ENCODE measurements around the gene SF3B2. TPM values are rescaled to one million over a fixed set of nuclear protein-coding genes. Genes with fewer than 3 reads are reported as not detected.
A peak's percentile ranks its signal among the peaks of the same experiment; 100 is the strongest.
"Not testable (repeated sequence)": the region's sequence is repeated elsewhere in the genome, so short reads cannot be mapped to it uniquely, and the experiment has no call there.

SF3B2 gene
- total RNA-seq, 1 donor from 2014 or later: 145 TPM

GRCh38 chr11:66006891-66007176 is 45.3 kb upstream of the SF3B2 start:
- Histone ChIP-seq H3K36me3 (peaks cover 16% of the 10 kb centered on the region), H3K4me3 (no peak overlapping the region), H3K4me1 (peaks cover 12% of the 10 kb centered on the region), H3K27me3 (ENCODE audit: low read depth) (peaks cover 7% of the 10 kb centered on the region), H3K27ac (no peak overlapping the region), H3K9me3 (no peaks in the 10 kb centered on the region)
- no peak for TF ChIP-seq CTCF (IDR thresholded peaks at IDR 0.05)
- intact Hi-C loops (cut with DNase I): no loop called here
- DNase-seq: no peak
- no peak for ATAC-seq

- no peak overlapping the region for H3K4me3 ChIP-seq
- no peak for ATAC-seq
- peaks cover 16% of the 10 kb centered on the region for H3K4me1 ChIP-seq
- H3K36me3 ChIP-seq: peaks cover 16% of the 10 kb centered on the region
- intact Hi-C loops (cut with DNase I): no loop called here
- H3K27ac ChIP-seq: no peak overlapping the region
- no peak for TF ChIP-seq CTCF (IDR thresholded peaks at IDR 0.05)
- H3K27me3 ChIP-seq (ENCODE audit: low read depth): peaks cover 11% of the 10 kb centered on the region
- no peak for DNase-seq
- no peaks in the 10 kb centered on the region for H3K9me3 ChIP-seq
Observed at GRCh38 chr11:66007201-66007634, 44.9 kb upstream of the SF3B2 start.

- Histone ChIP-seq H3K27ac (no peak overlapping the region), H3K4me1 (peaks cover 19% of the 10 kb centered on the region), H3K4me3 (no peak overlapping the region), H3K27me3 (ENCODE audit: low read depth) (peaks cover 15% of the 10 kb centered on the region), H3K9me3 (no peaks in the 10 kb centered on the region), H3K36me3 (peaks cover 16% of the 10 kb centered on the region)
- DNase-seq (no peak), ATAC-seq (no peak)
- intact Hi-C loops (cut with DNase I): no loop called here
- no peak for TF ChIP-seq CTCF (IDR thresholded peaks at IDR 0.05)
Observed at GRCh38 chr11:66008095-66008467, 44.1 kb upstream of the SF3B2 start.

- Histone ChIP-seq H3K4me1 (peaks cover 18% of the 10 kb centered on the region), H3K9me3 (no peaks in the 10 kb centered on the region), H3K36me3 (peaks cover 16% of the 10 kb centered on the region), H3K4me3 (no peak overlapping the region), H3K27me3 (ENCODE audit: low read depth) (peaks cover 18% of the 10 kb centered on the region), H3K27ac (no peak overlapping the region)
- no peak for DNase-seq
- TF ChIP-seq CTCF (IDR thresholded peaks at IDR 0.05): no peak
- intact Hi-C loops (cut with DNase I): no loop called here
- ATAC-seq: no peak
Observed at GRCh38 chr11:66008468-66009101, 43.6 kb upstream of the SF3B2 start.

- not testable (repeated sequence) for H3K27ac ChIP-seq
Observed at GRCh38 chr11:66010036-66010435, 42.1 kb upstream of the SF3B2 start.

GRCh38 chr11:66011239-66011784 is 40.9 kb upstream of the SF3B2 start:
- peak overlapping the region; percentile 37 for H3K4me3 ChIP-seq
- H3K36me3 ChIP-seq: no peaks in the 10 kb centered on the region
- peak; percentile 86 for DNase-seq
- peaks cover 22% of the 10 kb centered on the region for H3K27me3 ChIP-seq (ENCODE audit: low read depth)
- intact Hi-C loops (cut with DNase I): no loop called here
- H3K4me1 ChIP-seq: peaks cover 17% of the 10 kb centered on the region
- peak overlapping the region; percentile 77 for H3K27ac ChIP-seq
- TF ChIP-seq CTCF (IDR thresholded peaks at IDR 0.05): no peak
- H3K9me3 ChIP-seq: no peaks in the 10 kb centered on the region
- ATAC-seq: peak; percentile 91 to 95

More at GRCh38 chr11:66010036-66010435, 42.1 kb upstream of the SF3B2 start:
- DNase-seq; H3K36me3 ChIP-seq; H3K9me3 ChIP-seq; ATAC-seq; H3K4me3 ChIP-seq; intact Hi-C loops (cut with DNase I): not testable (repeated sequence)
- peaks cover 17% of the 10 kb centered on the region for H3K4me1 ChIP-seq
- H3K27me3 ChIP-seq (ENCODE audit: low read depth): peaks cover 22% of the 10 kb centered on the region

Data from lower lobe of right lung (tissue), 2 donors.